Amniotic stem cell (primary cell): Measurements from ENCODE around the gene USP34.

ENCODE experiments used
- DNase-seq: peaks from one replicate; lab custom pipeline; 2025; lab: John Stamatoyannopoulos, UW

USP34 gene

DNA sequence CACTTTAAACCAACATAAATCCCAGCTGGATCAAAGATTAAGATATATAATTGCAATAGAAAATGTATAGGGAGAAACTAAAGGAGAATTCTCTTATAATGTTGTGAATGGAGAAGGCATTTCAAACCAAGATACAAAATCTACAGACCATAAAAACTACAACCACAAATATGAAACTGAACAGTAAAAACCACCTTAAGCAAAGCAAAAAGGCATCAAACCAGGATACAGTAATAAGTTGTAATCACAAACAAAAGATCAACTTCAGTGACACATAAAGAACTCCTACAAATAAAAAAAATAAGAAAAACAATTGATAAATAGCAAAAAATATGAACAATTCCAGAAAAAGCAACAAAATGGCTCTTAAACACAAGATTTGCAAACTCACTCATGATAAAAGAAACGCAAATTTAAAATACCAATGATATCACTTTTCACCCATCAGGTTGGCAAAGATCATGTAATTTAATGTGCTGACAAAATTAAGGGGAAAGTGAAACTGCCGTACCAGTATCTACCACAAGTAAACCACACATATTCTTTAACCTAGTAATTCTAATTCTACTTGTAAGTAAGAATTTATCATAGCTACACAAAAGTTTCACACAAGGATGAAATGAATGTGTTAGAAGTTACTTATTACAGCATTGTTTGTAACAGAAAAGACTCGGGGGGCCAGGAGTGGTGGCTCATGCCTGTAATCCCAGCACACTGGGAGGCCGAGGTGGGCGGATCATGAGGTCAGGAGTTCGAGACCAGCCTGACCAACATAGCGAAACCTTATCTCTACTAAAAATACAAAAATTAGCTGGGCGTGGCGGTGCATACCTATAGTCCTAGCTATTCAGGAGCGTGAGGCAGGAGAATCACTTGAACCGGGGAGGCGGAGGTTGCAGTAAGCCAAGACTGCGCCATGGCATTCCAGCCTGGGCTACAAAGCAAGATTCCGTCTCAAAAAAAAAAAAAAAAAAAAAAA, 101.9 kb downstream of the USP34 start:
- no peak for DNase-seq

DNA sequence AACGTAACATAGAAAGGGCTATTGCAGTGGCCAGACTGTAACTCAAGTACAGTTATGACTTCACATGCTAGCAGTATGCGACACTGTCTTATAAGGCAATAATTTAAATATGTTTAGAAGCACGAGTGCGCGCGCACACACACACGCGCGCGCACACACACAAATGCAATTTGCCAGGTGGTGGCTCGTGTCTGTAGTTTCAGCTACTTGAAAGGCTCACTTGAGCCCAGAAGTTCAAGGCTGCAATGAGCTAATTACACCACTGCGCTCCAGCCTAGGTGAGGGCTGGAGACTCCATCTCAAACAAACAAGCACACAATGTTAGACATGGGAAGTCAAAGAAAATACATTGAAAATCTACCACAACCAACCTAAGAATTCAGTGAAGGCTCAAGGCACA, 103.7 kb downstream of the USP34 start:
- no peak for DNase-seq

DNA sequence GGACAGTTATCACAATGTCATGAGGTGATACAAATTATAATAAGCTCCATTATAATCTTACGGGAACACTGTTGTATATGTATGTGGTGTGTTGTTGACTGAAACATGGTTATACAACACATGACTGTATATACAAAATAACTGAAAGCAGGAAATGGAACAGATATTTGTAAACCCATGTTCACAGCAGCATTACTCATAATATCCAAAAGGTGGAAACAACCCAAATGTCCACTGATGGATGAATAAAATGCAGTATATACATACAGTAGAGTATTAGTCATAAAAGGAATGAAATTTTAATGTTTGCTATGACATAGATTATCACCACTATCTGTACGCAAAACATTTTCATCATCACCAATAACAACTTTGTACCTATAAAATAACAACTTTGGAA, 107.3 kb downstream of the USP34 start:
- no peak for DNase-seq

DNA sequence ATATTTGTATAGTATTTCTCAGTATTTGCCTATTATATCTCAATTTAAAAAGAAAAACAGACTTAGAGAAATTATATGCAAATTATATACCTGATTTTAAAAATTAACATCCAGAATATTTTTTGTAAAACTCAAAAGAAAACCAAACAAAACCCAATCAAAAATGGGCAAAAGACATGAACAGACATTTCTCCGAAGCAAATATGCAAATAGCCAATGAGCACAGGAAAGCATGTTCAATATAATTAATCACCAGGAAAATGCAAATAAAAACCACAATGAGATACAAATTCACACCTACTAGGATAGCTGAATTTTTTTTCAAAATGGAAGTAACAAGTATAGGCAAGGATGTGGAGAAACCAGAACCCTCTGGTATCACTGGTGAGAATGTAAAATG, 108.0 kb downstream of the USP34 start:
- DNase-seq: no peak

DNA sequence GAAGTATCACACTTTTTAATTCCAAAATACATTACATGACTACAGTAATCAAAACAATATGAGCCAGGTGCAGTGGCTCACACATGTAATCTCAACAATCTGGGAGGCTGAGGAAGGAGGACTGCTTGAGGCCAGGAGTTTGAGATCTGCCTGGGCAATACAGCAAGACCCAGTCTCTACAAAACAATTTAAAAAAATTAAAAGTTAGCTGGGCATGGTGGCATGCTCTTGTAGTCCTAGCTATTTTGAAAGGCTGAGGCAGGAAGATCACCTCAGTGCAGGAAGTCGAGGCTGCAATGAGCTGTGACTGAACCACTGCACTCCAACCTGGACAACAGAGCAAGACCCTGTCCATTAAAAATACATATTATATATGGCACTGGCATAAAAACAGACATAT, 109.8 kb downstream of the USP34 start:
- DNase-seq: no peak

DNA sequence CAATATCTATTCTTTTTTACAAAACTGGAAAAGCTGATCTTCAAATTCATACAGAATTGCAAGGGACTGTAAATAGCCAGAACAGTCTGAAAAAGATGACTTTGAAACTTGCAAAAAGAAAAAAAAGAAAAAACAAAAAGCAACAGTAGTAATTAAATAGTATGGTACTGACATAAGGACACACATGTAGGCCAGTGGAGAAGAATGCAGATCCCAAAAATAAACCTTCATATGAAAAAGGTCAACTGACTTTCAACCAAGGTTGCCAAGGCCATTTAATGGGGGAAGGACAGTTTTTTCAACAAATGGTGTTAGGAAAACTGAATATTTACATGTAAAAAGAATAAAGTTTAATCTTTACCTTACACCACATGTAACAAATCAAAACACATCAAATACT, 111.8 kb downstream of the USP34 start:
- DNase-seq: no peak

DNA sequence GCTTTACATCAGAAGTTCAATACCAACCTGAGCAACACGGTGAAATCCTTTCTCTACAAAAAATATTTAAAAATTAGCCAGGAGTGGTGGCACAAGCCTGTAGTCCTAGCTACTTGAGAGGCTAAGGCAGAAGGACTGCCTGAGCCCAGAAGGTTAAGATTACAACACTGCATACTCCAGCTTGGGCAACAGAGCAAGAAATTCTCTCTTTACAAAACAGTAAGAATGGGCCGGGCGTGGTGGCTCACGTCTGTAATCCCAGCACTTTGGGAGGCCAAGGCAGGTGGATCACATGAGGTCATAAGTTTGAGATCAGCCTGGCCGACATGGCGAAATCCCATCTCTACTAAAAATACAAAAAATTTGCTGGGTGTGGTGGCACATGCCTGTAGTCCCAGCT, 113.2 kb downstream of the USP34 start:
- DNase-seq: no peak

DNA sequence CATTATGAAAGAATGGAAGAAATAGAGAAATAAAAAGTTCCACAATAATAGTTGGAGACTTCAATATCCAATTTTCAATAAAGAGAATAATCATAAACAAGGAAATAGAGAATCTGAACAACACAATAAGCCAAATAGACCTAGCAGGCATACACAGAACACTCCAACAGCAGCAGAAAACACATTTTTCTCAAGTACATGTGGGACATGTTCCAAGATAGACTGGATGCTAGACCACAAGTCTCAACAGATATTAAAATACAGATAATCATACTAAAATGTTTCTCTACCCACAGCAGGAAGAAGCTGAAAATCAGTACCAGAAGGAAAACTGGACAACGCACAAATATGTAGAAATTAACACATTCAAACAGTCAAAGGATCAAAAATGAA, 113.9 kb downstream of the USP34 start:
- DNase-seq: no peak

DNA sequence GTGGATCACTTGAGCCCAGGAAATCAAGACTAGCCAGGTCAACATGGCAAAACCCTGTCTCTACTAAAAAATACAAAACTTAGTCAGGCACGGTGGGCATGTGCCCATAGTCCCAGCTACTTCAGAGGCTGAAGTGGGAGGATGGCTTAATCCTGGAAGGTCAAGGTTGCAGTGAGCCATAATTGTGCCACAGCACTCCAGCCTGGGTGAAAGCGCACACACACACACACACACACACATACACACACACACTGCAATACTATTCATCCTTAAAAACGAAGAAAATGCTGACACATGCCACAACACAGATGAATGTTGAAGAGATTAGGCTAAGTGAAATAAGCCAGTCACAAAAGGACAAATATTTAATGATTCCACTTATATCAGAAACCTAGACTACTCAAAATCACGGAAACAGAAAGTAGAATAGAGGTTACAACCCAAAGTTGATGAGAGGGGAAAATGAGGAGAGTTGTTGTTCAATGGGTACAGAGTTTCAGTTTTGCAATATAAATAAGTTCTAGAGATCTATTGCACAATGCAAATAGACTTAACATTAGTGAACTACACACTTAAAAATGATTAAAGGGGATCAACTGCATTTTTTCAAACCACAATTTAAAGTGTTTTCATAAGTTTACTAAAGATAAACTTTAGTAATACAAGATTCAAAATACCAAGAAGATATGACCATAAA, 114.5 kb downstream of the USP34 start:
- DNase-seq: no peak

DNA sequence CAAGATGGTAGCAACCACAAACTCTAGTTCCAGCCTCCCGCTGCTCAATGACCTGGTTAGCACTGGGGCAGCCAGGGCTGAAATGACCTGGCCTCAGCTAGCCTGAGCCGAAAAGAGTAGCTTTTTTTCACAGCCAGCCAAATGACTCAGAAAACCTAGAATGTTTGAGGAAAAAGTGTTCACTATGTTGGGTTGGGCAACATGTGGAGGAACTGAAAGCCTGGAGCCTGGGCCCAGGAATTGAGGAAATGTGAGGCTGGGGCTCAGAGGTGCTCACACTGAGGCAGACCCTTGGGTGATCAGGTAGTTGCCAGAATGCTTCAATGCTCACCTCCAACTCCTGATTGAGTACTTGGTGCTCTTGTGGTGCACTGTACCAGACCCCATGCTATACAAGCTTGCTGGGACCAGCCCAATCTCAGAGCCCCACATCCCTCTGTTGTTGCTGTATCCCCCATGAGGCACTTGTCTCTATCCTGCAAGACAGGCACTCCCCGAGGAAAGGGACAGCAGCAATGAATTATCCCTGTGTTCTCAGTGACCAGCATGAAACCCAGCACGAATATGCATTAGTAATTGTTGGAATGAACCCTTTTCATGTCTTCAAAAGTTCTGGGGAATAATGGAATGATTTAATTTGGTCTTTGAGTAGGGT, 116.2 kb downstream of the USP34 start:
- no peak for DNase-seq

DNA sequence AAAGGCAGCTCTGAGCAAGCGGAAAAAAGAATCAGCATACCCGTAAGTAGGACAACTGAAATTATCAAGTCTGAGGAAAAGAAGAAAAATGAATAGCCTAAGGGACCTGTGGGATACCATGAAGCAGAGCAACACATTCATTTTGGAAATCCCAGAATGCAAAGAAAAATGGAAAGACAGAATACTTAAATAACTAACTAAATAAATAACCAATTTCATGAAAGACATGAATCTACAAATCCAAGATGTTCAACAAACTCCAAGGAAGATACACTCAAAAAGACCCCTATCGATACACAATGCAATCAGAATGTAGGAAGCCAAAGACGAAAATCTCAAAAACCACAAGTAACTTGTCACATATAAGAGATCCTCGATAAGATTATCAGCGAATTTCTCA, 117.0 kb downstream of the USP34 start:
- no peak for DNase-seq

DNA sequence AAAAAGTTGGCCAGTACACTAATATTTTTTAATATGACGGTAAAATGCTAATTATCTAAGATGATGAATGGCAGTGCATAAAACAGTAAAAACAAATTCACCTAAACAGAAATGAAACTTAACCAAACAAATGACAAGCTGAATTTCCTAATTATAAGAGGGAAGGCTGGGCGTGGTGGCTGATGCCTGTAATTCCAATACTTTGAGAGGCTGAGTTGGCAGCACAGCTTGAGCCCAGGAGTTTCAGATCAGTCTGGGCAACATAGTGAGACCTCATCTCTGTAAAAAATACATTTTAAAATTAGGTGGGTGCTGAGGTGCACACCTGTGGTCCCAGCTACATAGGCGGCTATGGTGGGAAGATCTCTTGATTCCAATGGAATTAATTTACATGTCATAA, 120.1 kb downstream of the USP34 start:
- DNase-seq: no peak

DNA sequence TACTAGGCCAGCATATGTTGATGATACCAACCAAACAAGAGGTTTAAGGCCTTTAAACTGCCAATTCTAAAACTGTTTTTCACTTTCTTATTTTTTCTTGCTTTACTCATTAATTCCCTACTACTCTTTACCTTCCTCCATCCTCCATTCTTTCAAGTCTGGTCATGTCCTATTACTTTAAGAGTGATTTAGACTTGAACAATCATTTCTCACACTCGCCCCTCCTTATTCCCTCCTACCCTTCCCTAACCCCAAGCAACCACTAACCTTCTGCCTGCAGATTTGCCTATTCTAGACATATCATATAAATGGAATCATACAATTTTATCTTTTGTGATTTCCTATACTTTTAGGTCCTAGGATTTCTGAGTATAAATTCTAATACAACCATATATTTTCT, 127.7 kb downstream of the USP34 start:
- DNase-seq: no peak

DNA sequence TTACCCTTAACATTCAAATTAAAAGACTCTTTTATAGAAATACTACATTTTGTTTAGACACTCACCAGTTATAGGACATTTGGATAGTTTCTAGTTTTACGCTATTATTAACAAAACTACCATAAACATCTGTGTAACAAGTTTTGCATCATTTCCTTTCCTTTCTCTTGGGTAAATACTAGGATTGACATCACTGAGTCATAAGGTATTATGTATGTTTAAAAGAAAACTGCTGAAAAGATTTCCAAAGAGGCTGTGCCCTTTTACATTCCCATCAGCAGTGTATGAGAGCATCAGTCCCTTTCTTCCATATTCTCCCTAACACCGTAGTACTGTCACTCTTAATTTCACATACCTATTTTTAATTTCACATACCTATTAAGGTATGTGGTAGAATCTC, 130.6 kb downstream of the USP34 start:
- DNase-seq: no peak

DNA sequence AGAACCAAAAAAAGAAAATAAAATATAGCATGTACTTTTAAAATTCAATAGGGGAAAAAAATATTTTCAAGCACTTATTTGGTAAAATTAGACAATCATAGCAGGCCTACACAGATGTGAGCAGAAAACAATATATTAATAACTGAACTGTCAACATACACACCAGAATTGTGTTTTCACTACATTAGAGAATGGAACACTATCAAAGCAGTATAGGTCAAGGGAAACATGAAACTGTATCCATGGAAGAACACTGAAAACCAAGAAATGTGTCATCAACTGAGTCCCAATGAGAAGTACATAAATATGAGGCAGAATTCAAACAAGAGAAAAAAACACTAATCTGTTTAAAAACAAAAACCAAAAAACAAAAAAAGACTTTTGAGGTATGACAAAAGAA, 132.4 kb downstream of the USP34 start:
- DNase-seq: no peak

DNA sequence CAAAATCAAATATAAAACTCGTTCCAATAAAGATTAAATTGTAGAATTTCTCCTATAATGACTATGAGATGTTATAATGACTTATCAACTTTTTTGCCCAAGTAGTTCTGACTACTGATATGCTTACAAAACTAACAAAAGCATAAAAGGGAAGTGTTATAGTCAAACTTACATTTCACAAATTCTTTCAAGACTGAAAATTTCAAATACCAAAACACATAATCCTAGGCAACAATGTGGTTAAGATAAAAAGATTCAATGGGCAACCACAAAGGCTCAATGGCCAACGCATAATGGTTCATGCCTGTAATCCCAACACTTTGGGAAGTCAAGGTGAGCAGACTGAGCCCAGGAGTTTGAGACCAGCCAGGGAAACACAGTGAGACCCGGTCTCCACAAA, 135.7 kb downstream of the USP34 start:
- DNase-seq: no peak

DNA sequence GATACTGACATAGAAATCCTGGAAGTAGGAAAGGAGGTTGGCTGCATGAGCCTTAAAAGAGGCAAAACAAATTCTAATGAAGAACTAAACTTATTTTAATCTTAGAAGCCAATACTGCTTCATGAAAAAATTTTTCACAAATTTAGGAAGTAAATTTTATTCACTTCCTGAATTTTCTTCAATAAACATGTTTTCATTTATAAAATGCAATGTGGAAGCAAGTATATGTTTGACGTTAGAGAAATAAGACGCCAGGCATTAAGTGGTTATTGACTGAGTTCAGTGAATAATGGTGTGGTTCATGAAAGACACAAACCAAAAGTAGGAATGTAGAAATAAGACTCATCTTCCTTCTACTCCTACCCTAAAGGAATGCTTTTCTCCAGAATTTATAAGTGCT, 136.4 kb downstream of the USP34 start:
- no peak for DNase-seq

DNA sequence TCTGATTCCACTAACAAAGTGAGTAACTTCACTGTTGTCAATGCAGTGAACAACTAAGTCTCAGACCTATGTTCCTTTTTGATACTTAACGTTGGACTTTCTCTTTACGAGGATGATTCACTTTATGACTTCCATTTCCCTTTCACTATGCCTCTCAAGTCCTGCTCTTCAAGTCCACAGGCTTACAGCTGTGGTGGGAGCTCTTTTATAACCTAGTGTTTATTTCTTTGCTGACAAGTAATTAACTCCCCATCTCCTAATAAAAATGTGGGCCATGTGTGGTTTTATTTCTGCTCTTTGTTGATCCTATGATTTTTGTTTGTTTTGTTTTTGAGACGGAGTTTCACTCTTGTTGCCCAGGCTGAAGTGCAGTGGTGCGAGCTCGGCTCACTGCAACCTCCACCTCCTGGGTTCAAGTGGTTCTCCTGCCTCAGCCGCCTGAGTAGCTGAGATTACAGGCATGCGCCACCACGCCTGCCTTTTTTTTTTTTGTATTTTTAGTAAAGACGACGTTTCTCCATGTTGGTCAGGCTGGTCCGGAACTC, 142.1 kb downstream of the USP34 start:
- no peak for DNase-seq

DNA sequence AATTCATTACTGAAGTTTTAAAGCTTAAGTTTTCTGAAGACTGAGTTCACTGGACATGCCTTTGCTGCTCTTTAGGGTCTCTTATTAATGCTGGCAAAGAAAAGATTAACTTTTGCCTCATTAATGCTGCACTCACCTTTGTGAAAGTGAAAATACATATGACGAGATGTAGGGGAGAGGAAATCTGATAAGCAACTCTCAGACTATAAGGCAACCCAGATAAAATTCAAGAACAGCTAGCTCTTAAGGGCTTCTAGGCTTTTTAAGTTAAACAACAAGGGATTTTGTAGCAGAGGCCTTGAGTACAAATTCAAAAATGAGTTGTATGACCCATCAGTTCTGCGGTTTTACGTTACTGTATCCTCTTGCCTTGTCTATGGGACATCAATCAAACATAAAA, 143.7 kb downstream of the USP34 start:
- DNase-seq: no peak

DNA sequence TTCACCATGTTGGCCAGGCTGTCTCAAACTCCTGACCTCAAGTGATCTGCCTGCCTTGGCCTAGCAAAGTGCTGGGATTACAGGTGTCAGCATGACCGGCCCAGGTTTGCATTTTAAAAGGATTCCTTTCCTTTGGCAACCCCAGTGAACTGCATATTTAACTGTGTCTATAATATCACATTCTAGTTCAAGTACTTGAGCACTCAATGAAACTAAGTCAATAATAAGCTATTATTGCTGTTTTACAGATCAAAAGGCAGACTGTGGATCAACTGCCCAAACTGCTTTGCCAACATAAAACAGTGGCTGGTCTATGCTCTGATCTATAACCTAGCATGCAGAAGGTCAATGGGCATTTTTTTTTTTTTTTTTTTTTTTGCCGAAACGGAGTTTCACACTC, 144.5 kb downstream of the USP34 start:
- DNase-seq: no peak

DNA sequence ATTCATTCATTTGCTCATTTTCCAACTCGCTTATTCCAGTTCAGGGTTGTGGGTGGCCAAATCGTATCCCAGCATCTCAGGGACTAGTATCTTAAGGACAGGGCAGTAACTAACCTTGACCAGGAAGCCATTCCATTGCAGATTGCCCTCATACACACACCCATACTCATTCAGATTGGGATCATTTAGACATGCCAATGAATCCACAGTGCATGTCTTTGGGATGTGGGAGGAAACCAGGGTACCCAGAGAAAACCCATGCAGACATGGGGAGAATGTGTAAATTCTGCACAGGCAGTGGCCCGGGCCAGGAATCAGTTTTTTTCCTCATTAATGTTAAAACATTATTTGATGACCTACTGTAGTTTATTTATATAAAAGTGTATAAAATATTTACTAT, 150.7 kb downstream of the USP34 start:
- no peak for DNase-seq

DNA sequence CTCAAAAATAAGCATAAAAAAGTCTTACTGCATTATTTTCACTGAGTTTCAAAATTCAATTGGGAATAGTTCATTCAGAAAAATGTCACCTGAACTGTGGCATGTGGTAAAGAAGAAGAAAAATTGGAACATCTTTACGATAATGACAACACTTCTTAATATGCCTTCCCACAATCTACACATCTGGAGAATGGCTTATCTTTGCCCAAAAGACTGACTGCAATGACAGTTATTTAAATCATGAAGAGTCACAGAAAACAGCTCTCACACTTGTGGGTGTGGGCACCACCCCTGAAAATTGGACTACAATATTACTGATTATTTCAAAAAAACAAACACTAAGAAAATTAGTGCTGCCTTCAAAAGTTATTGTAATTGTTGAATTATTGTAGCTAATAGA, 152.3 kb downstream of the USP34 start:
- DNase-seq: no peak

DNA sequence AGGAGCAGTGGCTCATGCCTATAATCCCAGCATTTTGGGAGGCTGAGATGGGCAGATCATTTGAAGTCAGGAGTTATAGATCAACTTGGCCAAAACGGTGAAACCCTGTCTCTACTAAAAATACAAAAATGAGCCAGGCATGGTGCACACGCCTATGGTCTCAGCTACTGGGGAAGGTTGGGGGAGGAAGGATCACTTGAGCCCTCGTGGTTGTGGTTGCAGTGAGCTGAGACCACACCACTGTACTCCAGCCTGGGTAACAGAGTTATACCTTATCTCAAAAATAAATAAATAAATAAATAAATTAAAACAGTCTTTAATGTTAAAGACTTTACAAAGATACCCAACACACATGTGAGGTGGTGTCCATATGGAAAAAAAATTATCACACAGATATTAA, 174.9 kb downstream of the USP34 start:
- DNase-seq: no peak
